GM18909 (cell line): Measurements from ENCODE around the gene FNBP1L.
"Not testable (repeated sequence)": the region's sequence is repeated elsewhere in the genome, so short reads cannot be mapped to it uniquely, and the experiment has no call there.

ENCODE experiments used
- ATAC-seq: cut with Tn5 transposase; IDR thresholded peaks from one replicate; pipeline ENCODE4 v1.9.1; 2021; ENCODE audit warnings: mild to moderate bottlenecking; ENCODE audit not compliant: unreplicated experiment, poor library complexity

Gene FNBP1L

DNA sequence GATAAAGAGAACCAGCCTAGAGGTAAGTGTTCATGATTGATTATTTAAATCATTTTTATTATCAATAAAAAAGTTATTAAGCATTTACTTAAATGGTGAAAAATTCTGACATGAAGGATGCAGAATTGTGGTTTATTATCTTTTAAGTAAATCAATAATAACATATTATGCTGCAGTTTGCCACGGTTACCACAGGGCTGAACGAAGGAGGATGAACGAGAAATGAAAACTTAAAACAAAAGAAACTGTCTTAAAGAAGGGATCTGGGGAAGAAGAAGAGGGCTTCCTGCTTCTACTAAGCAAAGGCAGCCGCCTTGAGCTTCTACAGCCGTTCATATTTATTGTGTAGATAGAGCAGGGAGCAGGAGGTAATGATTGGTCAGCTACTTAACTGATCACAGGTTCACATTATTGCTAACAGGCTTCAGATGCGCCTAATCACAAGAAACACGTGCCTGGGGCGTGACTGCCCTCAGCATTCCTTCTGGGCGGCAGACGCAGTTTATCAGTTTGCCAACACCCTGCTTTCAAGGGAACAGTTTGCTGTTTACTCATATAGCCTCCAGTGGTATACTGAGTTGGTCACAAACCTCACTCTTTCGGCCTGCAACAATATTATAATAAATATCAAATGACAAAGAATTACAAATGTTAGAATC, 5.8 kb upstream of the FNBP1L start:
- no peak for ATAC-seq

DNA sequence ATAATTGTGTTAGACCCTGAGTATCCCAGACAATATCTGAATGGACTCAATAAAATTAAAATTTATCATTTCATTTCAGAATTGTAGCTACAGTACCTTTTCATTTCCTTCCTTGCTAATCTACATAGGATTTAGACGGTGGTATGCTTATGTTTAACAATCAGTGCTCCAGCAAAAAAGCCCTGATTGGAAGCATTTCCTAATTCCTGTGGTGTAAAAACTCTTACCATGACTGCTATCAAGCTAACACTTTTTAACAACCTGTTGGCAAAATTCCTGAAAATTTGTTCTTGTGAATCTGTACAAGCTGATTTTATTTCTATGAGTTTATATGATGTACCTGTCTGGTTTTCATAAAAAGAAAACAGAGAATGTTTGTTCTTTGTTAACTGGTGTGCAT, 5.2 kb upstream of the FNBP1L start:
- no peak for ATAC-seq

DNA sequence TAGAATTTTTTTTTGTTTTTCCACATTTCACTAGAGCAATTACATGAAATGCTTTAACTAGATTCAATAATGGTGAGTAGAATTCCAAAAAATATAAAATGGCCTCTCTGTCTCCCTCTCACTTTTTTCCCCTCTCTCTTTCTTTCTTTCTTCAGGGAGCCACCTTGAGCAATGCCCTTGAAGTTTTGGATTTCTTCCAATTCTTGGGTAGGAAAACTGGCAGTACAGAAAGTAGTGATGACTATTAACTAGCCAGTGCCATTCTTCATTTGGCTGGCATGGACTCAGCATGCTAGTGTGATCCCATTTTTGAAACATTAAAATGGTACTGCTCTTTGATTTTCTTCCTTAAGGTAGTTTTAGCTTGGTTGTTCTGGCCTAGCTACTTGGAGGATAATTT, 4.5 kb upstream of the FNBP1L start:
- ATAC-seq: no peak

DNA sequence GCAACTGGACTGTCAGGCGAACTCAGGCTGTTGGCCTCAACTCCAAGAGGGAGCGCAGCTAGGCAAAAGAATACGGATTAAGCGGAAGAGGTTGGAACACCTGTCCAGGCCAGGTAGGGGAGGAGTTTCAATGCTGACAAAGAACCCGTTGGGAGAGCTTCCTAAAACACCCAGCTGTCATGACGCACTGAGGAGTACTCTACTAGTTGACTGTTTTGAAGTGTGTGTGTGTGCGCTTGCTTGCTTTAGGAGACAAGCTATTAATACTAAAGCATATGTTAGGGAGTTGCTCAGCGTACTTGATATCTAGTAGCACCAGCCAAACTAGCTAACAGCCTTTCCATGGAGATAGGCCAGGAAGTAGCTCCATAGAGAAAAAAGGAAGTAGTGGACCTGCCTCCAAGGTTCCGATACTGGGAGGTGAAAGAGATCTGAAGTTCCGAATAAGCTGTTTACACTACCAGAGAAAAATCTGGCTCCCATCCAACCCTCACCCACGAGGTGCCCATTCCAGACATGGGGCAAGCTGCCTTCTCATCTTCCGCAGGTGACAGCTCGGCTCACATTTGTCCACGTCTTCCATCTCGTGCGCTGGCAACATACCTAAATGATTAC, 974 bp upstream of the FNBP1L start:
- ATAC-seq: no peak

DNA sequence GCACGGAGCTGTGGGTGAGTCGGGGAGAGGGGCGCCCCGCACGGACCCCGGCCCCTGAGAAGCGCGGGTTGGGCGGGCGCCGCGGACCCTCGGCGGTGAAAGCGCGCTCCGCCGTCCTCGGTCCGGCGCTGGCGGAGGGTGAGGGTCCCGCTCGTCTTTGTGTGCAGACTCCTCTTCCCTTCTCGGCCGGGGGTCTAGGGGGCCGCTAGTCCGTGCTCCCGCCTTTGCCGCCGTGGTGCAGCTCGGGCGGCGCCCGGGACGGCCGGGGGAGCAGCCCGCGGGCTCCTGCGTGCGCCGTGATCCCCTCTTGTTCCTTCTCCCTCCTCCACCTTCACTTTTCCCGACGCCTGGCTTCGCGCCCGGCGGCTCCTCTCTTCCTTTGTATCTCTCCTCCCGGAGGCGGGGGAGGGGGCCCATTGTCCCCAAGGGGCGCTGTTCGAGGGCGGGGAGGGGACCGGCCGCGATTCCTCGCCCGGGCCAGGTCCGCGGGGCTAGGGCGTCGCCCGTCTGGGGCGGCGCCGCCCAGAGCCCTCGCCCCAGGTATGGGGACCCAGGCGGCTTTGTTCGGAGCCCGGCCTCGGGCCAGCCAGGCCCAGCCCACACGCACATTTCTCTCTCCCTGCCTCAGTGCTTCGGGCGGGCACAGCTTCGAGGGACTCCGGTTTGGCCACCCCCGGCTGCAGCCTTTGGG, 519 bp downstream of the FNBP1L start:
- ATAC-seq: no peak

DNA sequence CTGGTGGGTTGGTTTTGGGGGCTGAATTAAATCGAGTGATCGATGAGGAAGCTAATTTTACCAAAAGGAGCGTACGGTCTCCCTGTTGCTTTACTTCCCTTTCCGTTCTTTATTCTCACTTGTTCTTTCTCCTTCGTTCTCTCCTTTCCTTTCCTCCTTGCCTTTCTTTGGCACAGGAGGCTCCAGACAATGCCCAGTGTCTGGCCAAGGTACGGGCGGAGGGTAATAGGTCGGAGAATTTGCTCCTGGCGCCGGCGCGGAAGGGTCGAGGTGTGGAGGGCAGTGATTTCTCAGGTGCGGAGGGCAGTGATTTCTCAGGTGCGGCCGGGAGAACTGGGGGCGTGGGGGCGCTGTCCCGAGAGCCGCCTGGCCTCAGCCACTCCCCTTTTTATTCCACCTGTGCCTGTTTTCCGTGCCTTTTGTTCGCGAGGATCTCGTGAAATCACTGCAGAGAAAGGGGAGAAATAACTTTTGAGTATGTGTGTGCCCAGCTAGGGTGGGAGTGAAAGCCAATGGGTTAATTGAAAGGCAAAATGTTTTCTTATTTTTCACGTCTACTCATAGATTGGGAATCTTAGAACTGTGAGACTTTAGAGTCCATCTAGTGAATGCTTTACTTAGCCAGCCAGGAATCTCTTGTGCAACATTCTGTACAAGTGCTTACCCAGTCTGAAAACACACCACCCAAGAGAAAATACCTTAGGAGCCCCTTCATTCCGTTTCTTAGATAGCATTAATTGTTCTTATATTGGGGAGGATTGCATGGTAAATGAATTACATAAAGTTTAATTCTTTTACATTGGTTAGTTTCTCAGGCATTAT, 1.3 kb downstream of the FNBP1L start:
- no peak for ATAC-seq

DNA sequence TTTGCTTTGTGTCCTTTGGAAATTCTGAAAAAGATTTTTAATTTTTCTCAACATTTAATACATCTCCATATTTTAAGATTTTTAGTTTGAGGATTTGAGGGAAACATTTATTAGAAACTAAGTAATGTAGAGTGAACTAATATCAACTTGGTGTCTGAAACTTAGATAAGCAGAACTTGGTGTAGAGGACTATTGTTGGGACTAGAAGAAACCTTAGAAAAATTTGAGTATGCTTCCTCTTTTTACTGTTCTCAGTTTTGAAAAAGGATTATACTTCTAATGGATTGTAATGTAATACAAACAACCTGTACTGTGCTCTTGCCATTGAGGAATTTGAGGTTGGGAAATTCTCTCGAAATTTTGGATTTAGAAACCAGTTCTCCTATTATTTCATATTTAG, 2.4 kb downstream of the FNBP1L start:
- ATAC-seq: no peak

DNA sequence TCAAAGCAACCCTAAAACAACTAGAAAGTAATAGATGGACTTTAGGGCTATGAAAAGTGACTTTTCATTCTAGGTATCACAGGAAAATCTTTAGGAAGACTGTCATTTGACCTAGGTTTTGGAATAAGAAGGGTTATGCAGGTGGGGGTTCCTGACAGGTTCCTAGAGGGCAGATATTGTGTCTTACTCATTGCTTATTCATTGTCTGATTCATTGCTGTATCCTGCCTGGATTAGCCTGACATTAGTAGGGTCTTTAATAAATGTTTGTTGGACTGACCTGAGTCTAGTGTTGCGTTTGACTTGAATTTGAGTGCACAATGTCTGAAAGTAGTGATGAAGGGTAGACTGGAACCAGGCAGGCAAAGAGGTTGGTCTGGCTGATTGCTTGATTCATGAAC, 6.0 kb downstream of the FNBP1L start:
- no peak for ATAC-seq

DNA sequence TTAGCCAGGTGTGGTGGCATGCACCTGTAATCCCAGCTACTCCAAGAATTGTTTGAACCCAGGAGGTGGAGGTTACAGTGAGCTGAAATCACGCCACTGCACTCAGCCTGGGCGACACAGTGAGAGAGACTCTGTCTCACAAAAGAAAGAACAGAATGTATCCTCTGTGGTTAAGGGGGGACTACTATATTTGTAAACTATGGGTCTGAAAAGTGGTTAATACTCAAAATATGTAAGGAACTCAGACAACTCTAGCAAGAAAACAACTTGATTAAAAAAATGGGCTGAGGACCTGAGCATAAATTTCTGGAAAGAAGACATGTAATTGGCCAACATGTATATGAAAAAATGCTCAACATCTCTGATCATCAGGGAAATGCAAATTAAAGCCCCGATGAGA, 11.2 kb downstream of the FNBP1L start:
- no peak for ATAC-seq

DNA sequence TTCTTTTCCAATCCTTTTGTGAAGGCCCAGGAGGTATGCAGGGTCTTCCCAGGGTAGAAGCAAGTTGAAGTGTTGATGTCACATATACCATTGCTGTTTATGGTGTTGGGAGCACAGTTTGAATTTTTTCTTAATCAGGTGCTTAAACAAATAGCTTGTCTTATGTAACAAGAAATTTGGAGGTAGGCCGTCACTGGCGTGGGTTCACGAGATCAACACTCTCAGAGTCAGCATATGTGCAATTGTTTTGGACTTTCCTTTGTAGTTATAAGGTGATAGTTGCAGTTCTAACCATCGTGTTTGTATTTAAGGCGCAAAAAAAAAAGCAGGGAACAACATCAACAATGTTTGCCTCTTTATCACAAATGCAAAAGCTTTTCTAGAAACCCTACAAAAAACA, 13.3 kb downstream of the FNBP1L start:
- no peak for ATAC-seq

DNA sequence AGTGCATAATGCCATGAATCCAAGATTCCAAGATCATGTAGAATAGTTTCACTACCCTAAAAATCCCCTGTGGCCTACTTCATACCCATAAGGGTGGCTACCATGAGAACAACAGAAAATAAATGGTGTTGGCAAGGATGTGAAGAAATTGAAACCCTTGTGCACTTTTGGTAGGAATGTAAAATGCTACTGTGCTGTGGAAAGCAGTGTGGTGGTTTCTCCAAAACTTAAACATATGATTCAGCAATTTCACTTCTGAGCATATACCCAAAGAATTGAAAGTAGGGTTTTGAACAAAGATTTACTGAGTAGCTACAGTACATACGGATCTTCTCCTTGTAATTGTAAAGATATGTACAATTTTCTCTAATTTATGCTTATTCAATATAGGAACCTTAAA, 16.0 kb downstream of the FNBP1L start:
- no peak for ATAC-seq

DNA sequence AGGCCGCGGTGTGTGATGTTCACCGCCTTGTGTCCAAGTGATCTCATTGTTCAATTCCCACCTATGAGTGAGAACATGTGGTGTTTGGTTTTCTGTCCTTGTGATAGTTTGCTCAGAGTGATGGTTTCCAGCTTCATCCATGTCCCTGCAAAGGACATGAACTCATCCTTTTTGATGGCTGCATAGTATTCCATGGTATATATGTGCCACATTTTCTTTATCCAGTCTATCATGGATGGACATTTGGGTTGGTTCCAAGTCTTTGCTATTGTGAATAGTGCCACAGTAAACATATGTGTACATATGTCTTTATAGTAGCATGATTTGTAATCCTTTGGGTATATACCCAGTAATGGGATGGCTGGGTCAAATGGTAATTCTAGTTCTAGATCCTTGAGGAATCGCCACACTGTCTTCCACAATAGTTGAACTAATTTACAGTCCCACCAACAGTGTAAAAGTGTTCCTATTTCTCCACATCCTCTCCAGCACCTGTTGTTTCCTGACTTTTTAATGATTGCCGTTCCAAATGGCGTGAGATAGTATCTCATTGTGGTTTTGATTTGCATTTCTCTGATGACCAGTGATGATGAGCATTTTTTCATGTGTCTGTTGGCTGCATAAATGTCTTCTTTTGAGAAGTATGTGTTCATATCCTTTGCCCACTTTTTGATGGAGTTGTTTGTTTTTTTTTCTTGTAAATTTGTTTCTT, 17.6 kb downstream of the FNBP1L start:
- not testable (repeated sequence) for ATAC-seq

DNA sequence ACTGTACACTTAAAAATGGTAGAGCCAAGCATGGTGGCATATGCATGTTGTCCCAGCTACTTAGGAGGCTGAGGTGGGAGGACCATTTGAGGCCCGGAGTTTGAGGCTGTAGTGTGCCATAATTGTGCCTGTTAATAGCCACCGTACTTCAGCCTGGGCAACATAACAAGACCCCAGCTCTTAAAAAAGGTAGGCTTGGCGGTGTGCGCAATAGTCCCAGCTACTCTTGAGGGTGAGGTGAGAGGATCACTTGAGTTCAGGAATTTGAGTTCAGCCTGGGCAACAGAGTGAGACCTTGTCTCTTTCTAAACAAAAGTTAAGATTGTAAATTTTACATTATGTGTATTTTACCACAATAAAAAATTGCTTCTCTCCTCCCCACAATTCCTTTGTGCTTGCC, 19.7 kb downstream of the FNBP1L start:
- ATAC-seq: no peak

DNA sequence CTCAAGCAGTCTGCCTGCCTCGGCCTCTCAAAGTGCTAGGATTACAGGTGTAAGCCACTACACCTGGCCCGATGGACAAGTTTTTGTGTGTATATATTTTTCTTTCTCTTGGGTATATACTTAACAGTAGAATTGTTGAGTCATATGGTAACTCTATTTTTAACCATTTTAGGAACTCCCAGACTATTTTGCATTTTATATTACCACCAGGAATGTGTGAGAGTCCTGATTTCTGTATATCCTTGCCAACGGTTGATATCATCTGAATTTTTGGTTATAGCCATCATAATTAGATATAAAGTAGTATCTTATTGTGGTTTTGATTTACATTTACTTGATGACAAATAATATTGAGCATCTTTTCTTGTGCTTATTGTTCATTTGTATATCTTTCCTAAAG, 20.7 kb downstream of the FNBP1L start:
- ATAC-seq: no peak

DNA sequence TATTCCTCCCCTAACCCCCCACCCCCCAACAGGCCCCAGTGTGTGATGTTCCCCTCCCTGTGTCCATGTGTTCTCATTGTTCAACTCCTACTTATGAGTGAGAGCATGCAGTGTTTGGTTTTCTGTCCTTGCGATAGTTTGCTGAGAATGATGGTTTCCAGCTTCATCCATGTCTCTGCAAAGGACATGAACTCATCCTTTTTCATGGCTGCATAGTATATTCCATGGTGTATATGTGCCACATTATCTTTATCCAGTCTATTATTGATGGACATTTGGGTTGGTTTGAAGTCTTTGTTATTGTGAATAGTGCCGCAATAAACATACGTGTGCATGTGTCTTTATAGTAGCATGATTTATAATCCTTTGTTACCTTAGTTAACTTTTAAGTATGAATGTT, 21.3 kb downstream of the FNBP1L start:
- not testable (repeated sequence) for ATAC-seq

DNA sequence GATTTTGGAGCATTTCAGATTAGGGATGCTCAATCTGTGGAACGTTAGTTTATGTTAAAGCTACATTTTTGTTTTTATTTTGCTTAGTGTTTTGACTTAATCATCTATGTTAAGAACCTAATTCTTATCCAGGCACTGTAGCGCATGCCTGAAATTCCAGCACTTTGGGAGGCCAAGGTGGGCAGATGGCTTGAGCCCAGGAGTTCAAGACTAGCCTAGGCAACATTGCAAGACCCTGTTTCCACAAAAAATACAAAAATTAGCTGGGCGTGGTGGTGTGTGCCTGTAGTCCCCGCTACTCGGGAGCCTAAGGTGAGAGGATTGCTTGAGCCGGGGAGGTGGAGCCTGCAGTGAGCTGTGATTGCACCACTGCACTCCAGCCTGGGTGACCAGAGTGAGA, 23.4 kb downstream of the FNBP1L start:
- ATAC-seq: no peak

DNA sequence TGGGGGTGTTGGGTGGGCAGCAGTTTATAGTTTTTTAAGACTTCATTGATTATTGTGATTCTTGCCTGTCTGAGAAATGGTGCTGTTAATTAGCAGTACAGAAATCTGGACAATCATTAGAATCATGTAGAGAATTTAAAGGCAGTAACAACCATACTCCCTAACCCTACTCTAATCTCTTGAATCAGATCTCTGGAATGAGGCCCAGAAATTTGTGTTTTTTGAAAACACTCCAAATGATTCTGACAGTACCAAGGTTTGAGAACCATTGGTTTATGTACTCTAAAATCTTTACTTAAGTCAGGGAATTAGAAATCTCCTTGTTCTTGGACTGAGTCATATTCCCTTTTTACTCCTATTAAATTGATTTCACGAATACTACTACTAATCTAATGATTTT, 24.0 kb downstream of the FNBP1L start:
- ATAC-seq: no peak

DNA sequence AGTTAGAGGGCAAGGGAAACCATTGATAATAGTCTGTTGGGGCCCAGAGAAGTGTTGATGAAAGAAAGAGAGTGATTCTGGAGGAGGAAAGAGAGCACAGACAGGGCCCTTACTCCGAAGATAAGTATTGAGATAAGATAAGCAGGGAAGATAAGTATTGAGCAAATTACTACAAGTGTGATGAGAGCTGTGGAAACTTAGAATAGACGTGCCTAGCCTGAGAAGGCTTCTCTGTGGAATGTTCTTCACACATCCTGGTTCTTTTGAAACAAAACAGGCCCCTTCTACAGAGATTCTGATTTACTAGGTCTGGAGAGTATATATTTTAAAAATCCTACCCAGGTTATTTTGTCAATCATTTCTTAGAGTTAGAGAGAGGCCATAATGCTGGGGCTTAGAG, 26.4 kb downstream of the FNBP1L start:
- ATAC-seq: no peak

DNA sequence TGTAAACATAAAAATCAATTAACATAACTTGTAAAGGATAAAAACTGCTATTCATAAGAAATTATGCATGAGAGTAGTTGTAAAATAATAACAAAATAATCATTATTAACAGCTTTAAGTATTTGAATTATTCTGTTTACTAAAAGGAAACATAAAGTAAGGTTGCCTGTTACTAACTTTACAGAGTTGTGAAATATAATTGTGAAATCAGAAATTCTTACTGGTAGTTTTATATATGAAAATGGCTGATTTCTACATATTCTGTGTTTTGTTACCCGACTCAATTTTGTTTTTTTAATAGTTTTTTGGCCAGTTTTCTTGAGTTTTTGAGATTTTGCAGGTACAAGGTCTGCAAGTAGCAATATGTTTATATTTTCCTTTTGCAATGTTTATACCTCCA, 27.8 kb downstream of the FNBP1L start:
- no peak for ATAC-seq

DNA sequence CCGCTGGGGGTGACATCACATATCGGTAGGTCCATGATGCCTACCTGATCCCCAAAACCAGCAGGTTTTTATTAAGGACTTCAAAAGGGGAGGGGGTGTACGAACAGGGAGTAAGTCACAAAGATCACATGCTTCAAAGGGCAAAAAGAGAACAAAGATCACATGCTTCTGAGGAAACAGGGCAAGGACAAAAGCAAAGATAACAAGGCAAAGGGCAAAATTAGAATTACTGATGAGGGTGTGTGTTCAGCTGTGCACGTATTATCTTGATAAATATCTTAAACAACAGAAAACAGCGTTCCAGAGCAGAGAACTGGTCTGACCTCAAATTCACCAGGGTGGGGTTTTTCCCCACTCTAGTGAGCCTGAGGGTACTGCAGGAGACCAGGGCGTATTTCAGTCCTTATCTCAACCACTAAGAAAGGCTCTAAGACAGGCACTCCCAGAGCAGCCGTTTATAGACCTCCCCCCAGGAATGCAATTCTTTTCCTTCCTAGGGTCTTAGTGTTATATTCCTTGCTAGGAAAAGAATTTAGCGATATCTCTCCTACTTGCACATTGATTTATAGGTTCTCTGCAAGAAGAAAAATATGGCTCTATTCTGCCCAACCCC, 31.3 kb downstream of the FNBP1L start:
- ATAC-seq: not testable (repeated sequence)
